ENCODE data around the gene VAV2. TPM values are rescaled to one million over a fixed set of nuclear protein-coding genes. Genes with fewer than 3 reads are reported as not detected.
"Not testable (repeated sequence)": the region's sequence is repeated elsewhere in the genome, so short reads cannot be mapped to it uniquely, and the experiment has no call there.

VAV2 gene
- polyA plus RNA-seq, 4 donors, result 26.7 to 45.7 (median 36.2) TPM

GRCh38 chr9:133904346-133905090 lies 87.6 kb downstream of the VAV2 start:
- Histone ChIP-seq H3K4me3 (ENCODE audit: low read depth in 1 of 3, low read length in 3 of 3) (no peak overlapping the region), H3K27me3 (ENCODE audit: control insufficient read depth in 3 of 3, insufficient read depth in 3 of 3, low read length in 3 of 3) (no peaks in the 10 kb centered on the region), H3K4me1 (ENCODE audit: control insufficient read depth in 3 of 3, insufficient read depth in 2 of 3, low read depth in 1 of 3, low read length in 2 of 3) (peaks cover 0 to 3% (median 0%) of the 10 kb centered on the region in 3 donors), H3K27ac (ENCODE audit: low read depth in 1 of 3, low read length in 2 of 3) (no peak overlapping the region), H3K36me3 (ENCODE audit: control insufficient read depth in 3 of 3, insufficient read depth in 2 of 3, low read depth in 1 of 3, low read length in 3 of 3) (peaks cover 0 to 42% (median 3%) of the 10 kb centered on the region in 3 donors), H3K9me3 (ENCODE audit: control insufficient read depth in 2 of 2, insufficient read depth in 1 of 2, low read depth in 1 of 2, low read length in 1 of 2) (no peaks in the 10 kb centered on the region)
- no peak for DNase-seq
- WGBS, 3 donors, result 81 to 87% (median 86%) methylated on average over 29 of the region's 29 CpGs
- FAIRE-seq, result no peak

DNA sequence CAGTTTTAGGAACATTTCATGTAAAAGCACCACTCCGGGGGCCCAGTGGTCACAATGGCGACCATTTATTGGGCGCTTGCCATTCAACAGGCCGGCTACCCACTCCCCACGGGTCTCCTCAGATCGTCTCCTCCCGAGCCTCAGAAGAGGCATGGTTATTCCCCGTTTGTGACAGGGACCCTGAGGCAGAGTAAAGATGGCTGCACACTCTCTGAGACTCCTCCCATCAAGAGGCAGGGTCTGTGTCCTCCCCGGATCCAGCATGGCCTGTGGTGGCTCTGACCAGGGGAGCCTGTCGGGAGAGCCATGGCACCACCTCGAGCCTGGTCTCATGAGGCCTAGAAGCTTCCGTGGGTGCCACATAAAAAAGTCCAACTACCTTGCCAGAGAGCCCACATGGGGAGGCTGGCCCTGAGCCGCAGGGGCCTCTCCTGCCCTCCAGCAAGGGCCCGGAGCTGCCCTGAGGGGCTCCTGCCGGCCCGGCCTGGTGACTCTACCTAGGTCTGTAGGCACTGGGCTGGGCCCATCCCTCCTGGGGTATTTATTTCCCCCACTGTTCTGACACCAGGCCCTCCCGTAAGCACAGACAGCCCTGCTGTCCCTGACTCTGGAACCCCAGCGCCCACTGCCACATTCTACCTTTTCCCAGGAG lies 90.8 kb downstream of the VAV2 start:
- no peak overlapping the region for H3K27ac ChIP-seq (ENCODE audit: low read depth in 1 of 3, low read length in 2 of 3)
- H3K27me3 ChIP-seq (ENCODE audit: control insufficient read depth in 3 of 3, insufficient read depth in 3 of 3, low read length in 3 of 3), result no peaks in the 10 kb centered on the region
- no peak overlapping the region for H3K4me3 ChIP-seq (ENCODE audit: low read depth in 1 of 3, low read length in 3 of 3)
- WGBS, 3 donors, result 84 to 93% (median 91%) methylated on average over 15 to 18 of the region's 18 CpGs
- no peaks in the 10 kb centered on the region for H3K4me1 ChIP-seq (ENCODE audit: control insufficient read depth in 3 of 3, insufficient read depth in 2 of 3, low read depth in 1 of 3, low read length in 2 of 3)
- H3K36me3 ChIP-seq (ENCODE audit: control insufficient read depth in 3 of 3, insufficient read depth in 2 of 3, low read depth in 1 of 3, low read length in 3 of 3), result peaks cover 0 to 27% (median 3%) of the 10 kb centered on the region in 3 donors
- DNase-seq (no peak), FAIRE-seq (no peak)
- no peaks in the 10 kb centered on the region for H3K9me3 ChIP-seq (ENCODE audit: control insufficient read depth in 2 of 2, insufficient read depth in 1 of 2, low read depth in 1 of 2, low read length in 1 of 2)

- H3K9me3 ChIP-seq (ENCODE audit: control insufficient read depth in 2 of 2, insufficient read depth in 1 of 2, low read depth in 1 of 2, low read length in 1 of 2), result no peaks in the 10 kb centered on the region
- no peak overlapping the region for H3K27ac ChIP-seq (ENCODE audit: low read depth in 1 of 3, low read length in 2 of 3)
- peaks cover 0 to 31% (median 0%) of the 10 kb centered on the region in 3 donors for H3K36me3 ChIP-seq (ENCODE audit: control insufficient read depth in 3 of 3, insufficient read depth in 2 of 3, low read depth in 1 of 3, low read length in 3 of 3)
- H3K27me3 ChIP-seq (ENCODE audit: control insufficient read depth in 3 of 3, insufficient read depth in 3 of 3, low read length in 3 of 3), result no peaks in the 10 kb centered on the region
- WGBS, 3 donors, result 76 to 85% (median 80%) methylated on average over 7 of the region's 7 CpGs
- no peak overlapping the region for H3K4me3 ChIP-seq (ENCODE audit: low read depth in 1 of 3, low read length in 3 of 3)
- H3K4me1 ChIP-seq (ENCODE audit: control insufficient read depth in 3 of 3, insufficient read depth in 2 of 3, low read depth in 1 of 3, low read length in 2 of 3), result peaks cover 0 to 23% (median 2%) of the 10 kb centered on the region in 3 donors
- no peak for DNase-seq
- FAIRE-seq, result no peak
These were observed 94.4 kb downstream of the VAV2 start for GRCh38 chr9:133897675-133898074.

GRCh38 chr9:133896007-133896406 lies 96.1 kb downstream of the VAV2 start:
- not testable (repeated sequence) for FAIRE-seq; H3K27me3 ChIP-seq (ENCODE audit: control insufficient read depth in 3 of 3, insufficient read depth in 3 of 3, low read length in 3 of 3); H3K27ac ChIP-seq (ENCODE audit: low read depth in 1 of 3, low read length in 2 of 3); H3K4me3 ChIP-seq (ENCODE audit: low read depth in 1 of 3, low read length in 3 of 3); H3K9me3 ChIP-seq (ENCODE audit: control insufficient read depth in 2 of 2, insufficient read depth in 1 of 2, low read depth in 1 of 2, low read length in 1 of 2)
- peak in 1 of 2 donors; percentile 46 for DNase-seq
- peaks cover 0 to 24% (median 0%) of the 10 kb centered on the region in 3 donors for H3K36me3 ChIP-seq (ENCODE audit: control insufficient read depth in 3 of 3, insufficient read depth in 2 of 3, low read depth in 1 of 3, low read length in 3 of 3)
- peaks cover 0 to 28% (median 2%) of the 10 kb centered on the region in 3 donors for H3K4me1 ChIP-seq (ENCODE audit: control insufficient read depth in 3 of 3, insufficient read depth in 2 of 3, low read depth in 1 of 3, low read length in 2 of 3)
- WGBS, 3 donors, result 38 to 77% (median 45%) methylated on average over 13 of the region's 13 CpGs

DNA sequence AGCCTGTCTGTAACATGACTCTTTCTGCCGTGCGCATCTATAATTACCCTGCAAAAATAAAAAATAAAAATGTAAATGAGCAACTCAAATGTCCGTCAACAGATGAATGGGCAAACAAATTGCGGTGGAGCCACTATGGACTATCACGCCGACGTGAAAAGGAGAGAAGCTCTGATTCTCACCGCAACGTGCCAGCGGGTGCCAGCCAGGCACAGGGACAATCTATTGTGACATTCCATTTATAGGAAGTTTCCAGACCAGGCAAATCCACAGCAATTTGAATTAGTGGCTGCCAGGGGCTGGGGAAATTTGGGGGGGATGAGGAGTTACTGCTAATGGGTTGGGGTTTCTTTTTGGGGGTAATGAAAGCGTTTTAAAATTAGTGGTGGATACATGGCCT lies 96.8 kb downstream of the VAV2 start:
- 87 to 90% (median 88%) methylated on average over 11 of the region's 11 CpGs for WGBS, 3 donors
- peaks cover 0 to 28% (median 0%) of the 10 kb centered on the region in 3 donors for H3K36me3 ChIP-seq (ENCODE audit: control insufficient read depth in 3 of 3, insufficient read depth in 2 of 3, low read depth in 1 of 3, low read length in 3 of 3)
- H3K9me3 ChIP-seq (ENCODE audit: control insufficient read depth in 2 of 2, insufficient read depth in 1 of 2, low read depth in 1 of 2, low read length in 1 of 2), result peaks cover 0 to 4% of the 10 kb centered on the region in 2 donors
- no peaks in the 10 kb centered on the region for H3K27me3 ChIP-seq (ENCODE audit: control insufficient read depth in 3 of 3, insufficient read depth in 3 of 3, low read length in 3 of 3)
- H3K27ac ChIP-seq (ENCODE audit: low read depth in 1 of 3, low read length in 2 of 3), result no peak overlapping the region
- no peak for FAIRE-seq
- peaks cover 0 to 28% (median 2%) of the 10 kb centered on the region in 3 donors for H3K4me1 ChIP-seq (ENCODE audit: control insufficient read depth in 3 of 3, insufficient read depth in 2 of 3, low read depth in 1 of 3, low read length in 2 of 3)
- H3K4me3 ChIP-seq (ENCODE audit: low read depth in 1 of 3, low read length in 3 of 3), result no peak overlapping the region
- DNase-seq, result no peak

- no peak for DNase-seq
- 89 to 95% (median 91%) methylated on average over 20 to 24 of the region's 24 CpGs for WGBS, 3 donors
- H3K27ac ChIP-seq (ENCODE audit: low read depth in 1 of 3, low read length in 2 of 3), result no peak overlapping the region
- no peaks in the 10 kb centered on the region for H3K27me3 ChIP-seq (ENCODE audit: control insufficient read depth in 3 of 3, insufficient read depth in 3 of 3, low read length in 3 of 3)
- H3K36me3 ChIP-seq (ENCODE audit: control insufficient read depth in 3 of 3, insufficient read depth in 2 of 3, low read depth in 1 of 3, low read length in 3 of 3), result peaks cover 0 to 34% (median 0%) of the 10 kb centered on the region in 3 donors
- peaks cover 0 to 4% of the 10 kb centered on the region in 2 donors for H3K9me3 ChIP-seq (ENCODE audit: control insufficient read depth in 2 of 2, insufficient read depth in 1 of 2, low read depth in 1 of 2, low read length in 1 of 2)
- H3K4me3 ChIP-seq (ENCODE audit: low read depth in 1 of 3, low read length in 3 of 3), result no peak overlapping the region
- H3K4me1 ChIP-seq (ENCODE audit: control insufficient read depth in 3 of 3, insufficient read depth in 2 of 3, low read depth in 1 of 3, low read length in 2 of 3), result peaks cover 0 to 28% (median 2%) of the 10 kb centered on the region in 3 donors
- no peak for FAIRE-seq
These were observed 97.5 kb downstream of the VAV2 start for GRCh38 chr9:133894377-133895321.

DNA sequence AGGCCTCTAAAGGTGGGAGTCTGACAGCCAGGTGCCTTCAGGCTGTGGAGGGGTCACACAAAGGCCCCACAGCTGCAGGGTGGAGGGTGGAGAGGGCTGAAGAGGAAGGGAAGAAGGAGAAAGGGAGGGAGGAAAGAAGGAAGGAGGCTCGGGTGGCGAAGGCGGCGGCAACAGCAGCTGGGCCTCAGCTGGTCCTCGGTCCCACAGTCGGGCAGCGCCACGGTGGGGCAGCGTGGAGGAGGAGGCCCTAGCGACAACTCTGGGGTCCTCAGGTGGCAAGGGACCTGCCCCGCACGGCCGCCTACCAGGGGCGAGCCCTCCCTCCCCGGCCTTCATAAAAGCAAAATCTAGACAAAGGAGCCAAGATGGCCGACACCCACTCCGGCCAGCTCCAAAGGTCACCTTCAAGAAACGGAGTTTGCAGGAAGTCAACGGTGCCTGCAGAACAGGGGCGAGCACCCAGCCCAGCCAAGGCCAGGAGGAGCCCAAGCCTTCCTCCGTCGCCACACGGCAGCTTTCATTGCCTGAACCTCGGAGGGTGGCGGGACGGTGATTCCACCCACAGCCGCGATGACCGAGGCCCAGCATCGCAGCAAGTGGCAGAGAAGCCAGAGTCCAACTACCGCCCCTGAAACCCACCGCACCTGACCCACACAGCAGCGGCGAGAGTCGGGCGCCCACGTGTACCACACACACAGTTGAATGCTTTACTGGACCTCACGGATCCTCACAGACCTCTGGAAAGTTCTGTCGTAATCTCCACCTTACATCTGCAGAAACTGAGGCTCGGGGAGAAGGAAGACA lies 98.7 kb downstream of the VAV2 start:
- DNase-seq (peak in 1 of 2 donors; percentile 28), FAIRE-seq (no peak)
- peak overlapping the region; percentile 51 to 72 (median 70) for H3K27ac ChIP-seq (ENCODE audit: low read depth in 1 of 3, low read length in 2 of 3)
- no peak overlapping the region for H3K4me3 ChIP-seq (ENCODE audit: low read depth in 1 of 3, low read length in 3 of 3)
- WGBS, 3 donors, result 85 to 90% (median 90%) methylated on average over 35 to 40 of the region's 40 CpGs
- H3K9me3 ChIP-seq (ENCODE audit: control insufficient read depth in 2 of 2, insufficient read depth in 1 of 2, low read depth in 1 of 2, low read length in 1 of 2), result peaks cover 0 to 4% of the 10 kb centered on the region in 2 donors
- no peaks in the 10 kb centered on the region for H3K27me3 ChIP-seq (ENCODE audit: control insufficient read depth in 3 of 3, insufficient read depth in 3 of 3, low read length in 3 of 3)
- peaks cover 0 to 46% (median 0%) of the 10 kb centered on the region in 3 donors for H3K36me3 ChIP-seq (ENCODE audit: control insufficient read depth in 3 of 3, insufficient read depth in 2 of 3, low read depth in 1 of 3, low read length in 3 of 3)
- H3K4me1 ChIP-seq (ENCODE audit: control insufficient read depth in 3 of 3, insufficient read depth in 2 of 3, low read depth in 1 of 3, low read length in 2 of 3), result peaks cover 0 to 39% (median 2%) of the 10 kb centered on the region in 3 donors

Data from small intestine (tissue), 7 donors.